ENCODE results near the gene IQCH.

- no peak for TF ChIP-seq CTCF (IDR thresholded peaks at IDR 0.05)
- no peak for TF ChIP-seq POLR2A (IDR thresholded peaks at IDR 0.05)
- no peak for TF ChIP-seq POLR2AphosphoS5 (IDR thresholded peaks at IDR 0.05)
Observed at GRCh38 chr15:67335534-67336222, 81.1 kb downstream of the IQCH start.
